SK-N-SH (cell line): ENCODE results near the gene CREB3. TPM values are rescaled to one million over a fixed set of nuclear protein-coding genes. Genes with fewer than 3 reads are reported as not detected.
A peak's percentile ranks its signal among the peaks of the same experiment; 100 is the strongest.

Experiments
- EP300 ChIP-seq, 2 experiments: IDR thresholded peaks; 2 replicates each; pipeline versions ENCODE4 v1.4.0 to v1.6.1; 2012; ENCODE audit warnings: borderline replicate concordance in 1 of 2, low read depth in 1 of 2, low read length in 1 of 2
- FOSL2 ChIP-seq: IDR thresholded peaks from 2 replicates; pipeline ENCODE4 v1.4.0; 2012; ENCODE audit warnings: low read depth, mild to moderate bottlenecking, moderate library complexity, borderline replicate concordance
- FOXJ3 ChIP-seq: sonication (generic); formaldehyde crosslinking; IDR thresholded peaks from 2 replicates; pipeline ENCODE4 v1.5.1; 2020; ENCODE audit warnings: mild to moderate bottlenecking, missing genetic modification reagents
- MXI1 ChIP-seq: IDR thresholded peaks from 2 replicates; pipeline ENCODE4 v1.6.1; 2012; ENCODE audit warnings: mild to moderate bottlenecking, low read depth, low read length, improper control_type of control experiment
- RCOR1 ChIP-seq: fragments of 150-350 bp; IDR thresholded peaks from 2 replicates; pipeline ENCODE4 v1.6.1; 2017; ENCODE audit warnings: antibody characterized with exemption, low read length
- SMC3 ChIP-seq: IDR thresholded peaks from 2 replicates; pipeline ENCODE4 v1.6.1; 2012; ENCODE audit warnings: low read depth, low read length, improper control_type of control experiment
- polyA plus RNA-seq, 3 experiments: library from polyadenylated mRNA; depleted of rRNA; stranded (reverse); fragments of >200 nt; gene quantifications; 2 replicates each; pipeline ENCODE4 v1.2.3, GENCODE V29; 2012
- TF ChIP-seq, protein P1 (sequence below): IDR thresholded peaks from 2 replicates; pipeline ENCODE4 v1.4.0; 2012; ENCODE audit warnings: low read depth, borderline replicate concordance
- TF ChIP-seq, protein P2 (sequence below): fragments of 150-350 bp; IDR thresholded peaks from 2 replicates; pipeline ENCODE4 v1.6.1; 2016; ENCODE audit warnings: mild to moderate bottlenecking, low read depth, low read length
- TF ChIP-seq, protein P3 (sequence below): IDR thresholded peaks from 2 replicates; pipeline ENCODE4; 2012
- TF ChIP-seq, protein P4 (sequence below): IDR thresholded peaks from 2 replicates; pipeline ENCODE4 v1.4.0; 2012; ENCODE audit warnings: low read depth, borderline replicate concordance
- TF ChIP-seq, protein P5 (sequence below): IDR thresholded peaks from 2 replicates; pipeline ENCODE4 v1.6.1; 2012; ENCODE audit warnings: mild to moderate bottlenecking, low read depth, low read length, moderate library complexity

CREB3 gene
- polyA plus RNA-seq, 1 of the 3 experiments (the other 2 are of a cell fraction) = 38.6 TPM

DNA sequence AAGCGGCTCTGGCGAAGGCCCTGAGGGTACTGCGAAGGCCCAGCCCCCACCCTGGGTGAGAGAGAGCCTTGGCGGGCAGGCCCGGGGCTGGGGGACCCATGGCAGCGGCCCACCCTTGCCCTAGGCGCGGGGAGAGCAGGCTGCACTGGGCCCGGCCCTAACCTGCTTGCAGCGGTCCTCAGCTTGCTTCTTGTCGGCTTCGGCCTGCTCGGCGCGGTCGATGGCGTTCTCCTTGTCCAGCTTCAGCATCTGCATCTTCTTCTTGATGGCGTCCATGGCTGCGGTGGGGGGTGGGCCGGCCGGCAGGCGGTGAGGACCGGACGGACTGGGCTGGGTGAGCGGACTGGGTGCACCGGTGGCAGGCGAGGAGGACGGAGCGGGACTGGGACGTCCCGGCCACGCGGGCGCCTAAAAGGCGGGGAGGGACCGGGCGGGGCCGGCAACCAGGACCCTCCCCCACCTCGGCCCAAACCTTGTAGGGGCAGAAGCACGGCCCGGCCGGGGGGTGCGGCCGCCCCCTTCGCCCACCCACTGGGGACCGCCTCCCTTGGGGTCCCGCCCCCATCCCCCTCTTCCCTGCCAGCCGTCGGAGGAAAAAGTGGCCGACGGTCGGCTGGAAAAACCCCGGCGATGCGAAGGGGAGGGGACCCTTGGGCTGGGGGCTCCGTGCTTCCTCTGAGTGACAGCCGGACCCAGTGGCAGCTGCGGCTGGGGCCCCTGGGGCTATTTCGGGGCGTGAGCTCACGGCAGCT, 42.7 kb upstream of the CREB3 start, which contains the start of gene TPM2 (continued):
- TF ChIP-seq, protein P1, sequence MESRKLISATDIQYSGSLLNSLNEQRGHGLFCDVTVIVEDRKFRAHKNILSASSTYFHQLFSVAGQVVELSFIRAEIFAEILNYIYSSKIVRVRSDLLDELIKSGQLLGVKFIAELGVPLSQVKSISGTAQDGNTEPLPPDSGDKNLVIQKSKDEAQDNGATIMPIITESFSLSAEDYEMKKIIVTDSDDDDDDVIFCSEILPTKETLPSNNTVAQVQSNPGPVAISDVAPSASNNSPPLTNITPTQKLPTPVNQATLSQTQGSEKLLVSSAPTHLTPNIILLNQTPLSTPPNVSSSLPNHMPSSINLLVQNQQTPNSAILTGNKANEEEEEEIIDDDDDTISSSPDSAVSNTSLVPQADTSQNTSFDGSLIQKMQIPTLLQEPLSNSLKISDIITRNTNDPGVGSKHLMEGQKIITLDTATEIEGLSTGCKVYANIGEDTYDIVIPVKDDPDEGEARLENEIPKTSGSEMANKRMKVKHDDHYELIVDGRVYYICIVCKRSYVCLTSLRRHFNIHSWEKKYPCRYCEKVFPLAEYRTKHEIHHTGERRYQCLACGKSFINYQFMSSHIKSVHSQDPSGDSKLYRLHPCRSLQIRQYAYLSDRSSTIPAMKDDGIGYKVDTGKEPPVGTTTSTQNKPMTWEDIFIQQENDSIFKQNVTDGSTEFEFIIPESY = no peak
- TF ChIP-seq SMC3 (no peak), FOXJ3 (no peak), FOSL2 (no peak), RCOR1 (no peak), MXI1 (no peak), EP300 (IDR thresholded peaks at IDR 0.05; ENCODE audit: borderline replicate concordance in 1 of 2, low read depth in 1 of 2, low read length in 1 of 2) (no peak)
- TF ChIP-seq, protein P2, sequence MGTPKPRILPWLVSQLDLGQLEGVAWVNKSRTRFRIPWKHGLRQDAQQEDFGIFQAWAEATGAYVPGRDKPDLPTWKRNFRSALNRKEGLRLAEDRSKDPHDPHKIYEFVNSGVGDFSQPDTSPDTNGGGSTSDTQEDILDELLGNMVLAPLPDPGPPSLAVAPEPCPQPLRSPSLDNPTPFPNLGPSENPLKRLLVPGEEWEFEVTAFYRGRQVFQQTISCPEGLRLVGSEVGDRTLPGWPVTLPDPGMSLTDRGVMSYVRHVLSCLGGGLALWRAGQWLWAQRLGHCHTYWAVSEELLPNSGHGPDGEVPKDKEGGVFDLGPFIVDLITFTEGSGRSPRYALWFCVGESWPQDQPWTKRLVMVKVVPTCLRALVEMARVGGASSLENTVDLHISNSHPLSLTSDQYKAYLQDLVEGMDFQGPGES = no peak
- TF ChIP-seq, protein P3, sequence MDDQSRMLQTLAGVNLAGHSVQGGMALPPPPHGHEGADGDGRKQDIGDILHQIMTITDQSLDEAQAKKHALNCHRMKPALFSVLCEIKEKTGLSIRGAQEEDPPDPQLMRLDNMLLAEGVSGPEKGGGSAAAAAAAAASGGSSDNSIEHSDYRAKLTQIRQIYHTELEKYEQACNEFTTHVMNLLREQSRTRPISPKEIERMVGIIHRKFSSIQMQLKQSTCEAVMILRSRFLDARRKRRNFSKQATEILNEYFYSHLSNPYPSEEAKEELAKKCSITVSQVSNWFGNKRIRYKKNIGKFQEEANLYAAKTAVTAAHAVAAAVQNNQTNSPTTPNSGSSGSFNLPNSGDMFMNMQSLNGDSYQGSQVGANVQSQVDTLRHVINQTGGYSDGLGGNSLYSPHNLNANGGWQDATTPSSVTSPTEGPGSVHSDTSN = 0 out of 2 replicates have a peak, but pooled peaks have one; percentile 2
- TF ChIP-seq, protein P4, sequence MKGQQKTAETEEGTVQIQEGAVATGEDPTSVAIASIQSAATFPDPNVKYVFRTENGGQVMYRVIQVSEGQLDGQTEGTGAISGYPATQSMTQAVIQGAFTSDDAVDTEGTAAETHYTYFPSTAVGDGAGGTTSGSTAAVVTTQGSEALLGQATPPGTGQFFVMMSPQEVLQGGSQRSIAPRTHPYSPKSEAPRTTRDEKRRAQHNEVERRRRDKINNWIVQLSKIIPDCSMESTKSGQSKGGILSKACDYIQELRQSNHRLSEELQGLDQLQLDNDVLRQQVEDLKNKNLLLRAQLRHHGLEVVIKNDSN = no peak
- TF ChIP-seq, protein P5, sequence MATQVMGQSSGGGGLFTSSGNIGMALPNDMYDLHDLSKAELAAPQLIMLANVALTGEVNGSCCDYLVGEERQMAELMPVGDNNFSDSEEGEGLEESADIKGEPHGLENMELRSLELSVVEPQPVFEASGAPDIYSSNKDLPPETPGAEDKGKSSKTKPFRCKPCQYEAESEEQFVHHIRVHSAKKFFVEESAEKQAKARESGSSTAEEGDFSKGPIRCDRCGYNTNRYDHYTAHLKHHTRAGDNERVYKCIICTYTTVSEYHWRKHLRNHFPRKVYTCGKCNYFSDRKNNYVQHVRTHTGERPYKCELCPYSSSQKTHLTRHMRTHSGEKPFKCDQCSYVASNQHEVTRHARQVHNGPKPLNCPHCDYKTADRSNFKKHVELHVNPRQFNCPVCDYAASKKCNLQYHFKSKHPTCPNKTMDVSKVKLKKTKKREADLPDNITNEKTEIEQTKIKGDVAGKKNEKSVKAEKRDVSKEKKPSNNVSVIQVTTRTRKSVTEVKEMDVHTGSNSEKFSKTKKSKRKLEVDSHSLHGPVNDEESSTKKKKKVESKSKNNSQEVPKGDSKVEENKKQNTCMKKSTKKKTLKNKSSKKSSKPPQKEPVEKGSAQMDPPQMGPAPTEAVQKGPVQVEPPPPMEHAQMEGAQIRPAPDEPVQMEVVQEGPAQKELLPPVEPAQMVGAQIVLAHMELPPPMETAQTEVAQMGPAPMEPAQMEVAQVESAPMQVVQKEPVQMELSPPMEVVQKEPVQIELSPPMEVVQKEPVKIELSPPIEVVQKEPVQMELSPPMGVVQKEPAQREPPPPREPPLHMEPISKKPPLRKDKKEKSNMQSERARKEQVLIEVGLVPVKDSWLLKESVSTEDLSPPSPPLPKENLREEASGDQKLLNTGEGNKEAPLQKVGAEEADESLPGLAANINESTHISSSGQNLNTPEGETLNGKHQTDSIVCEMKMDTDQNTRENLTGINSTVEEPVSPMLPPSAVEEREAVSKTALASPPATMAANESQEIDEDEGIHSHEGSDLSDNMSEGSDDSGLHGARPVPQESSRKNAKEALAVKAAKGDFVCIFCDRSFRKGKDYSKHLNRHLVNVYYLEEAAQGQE = no peak
